Measurements from ENCODE around the gene CT47B1.
"Not testable (repeated sequence)": the region's sequence is repeated elsewhere in the genome, so short reads cannot be mapped to it uniquely, and the experiment has no call there.

CT47B1 gene

GRCh38 chrX:120875766-120876165 is at the start of gene CT47B1:
CT47B1 (minus strand) TSS chrX:120875866; CDS start chrX:120875670, 196 bp downstream.
- not testable (repeated sequence) for DNase-seq (ENCODE audit: low spot score)

- no peak for DNase-seq (ENCODE audit: low spot score)
These were observed 748 bp downstream of the CT47B1 start for GRCh38 chrX:120874678-120875557.

GRCh38 chrX:120857240-120857639 is 18.4 kb downstream of the CT47B1 start:
- DNase-seq (ENCODE audit: low spot score), result no peak

GRCh38 chrX:120840827-120841226 is 34.8 kb downstream of the CT47B1 start:
- no peak for DNase-seq (ENCODE audit: low spot score)

- no peak for DNase-seq (ENCODE audit: low spot score)
These were observed 36.2 kb downstream of the CT47B1 start for GRCh38 chrX:120839491-120839890.

GRCh38 chrX:120827213-120827612 is 48.5 kb downstream of the CT47B1 start:
- not testable (repeated sequence) for DNase-seq (ENCODE audit: low spot score)

GRCh38 chrX:120825146-120825545 is 50.5 kb downstream of the CT47B1 start:
- DNase-seq (ENCODE audit: low spot score), result no peak

- no peak for DNase-seq (ENCODE audit: low spot score)
These were observed 51.6 kb downstream of the CT47B1 start for GRCh38 chrX:120824021-120824420.

GRCh38 chrX:120823556-120823955 is 52.1 kb downstream of the CT47B1 start:
- no peak for DNase-seq (ENCODE audit: low spot score)
